ENCODE measurements around the gene ABCC2. TPM values are rescaled to one million over a fixed set of nuclear protein-coding genes. Genes with fewer than 3 reads are reported as not detected.

Gene ABCC2
- total RNA-seq, 4 donors from 2014 or later = 0.32 to 2.9 (median 0.42) TPM

- Histone ChIP-seq H3K9me3 (no peaks in the 10 kb centered on the region), H3K4me1 (no peaks in the 10 kb centered on the region), H3K36me3 (peaks cover 0 to 9% (median 0%) of the 10 kb centered on the region in 4 donors), H3K27ac (replicated peaks in 1 of 4) (no peak overlapping the region), H3K27me3 (no peaks in the 10 kb centered on the region), H3K4me3 (no peak overlapping the region)
- intact Hi-C loops (cut with DNase I) = no loop called here
- TF ChIP-seq POLR2A (IDR thresholded peaks at IDR 0.05; ENCODE audit: low read depth) = no peak
- no peak for TF ChIP-seq POLR2AphosphoS5 (IDR thresholded peaks at IDR 0.05)
- no peak for TF ChIP-seq EP300 (IDR thresholded peaks at IDR 0.05)
- TF ChIP-seq CTCF (IDR thresholded peaks at IDR 0.05) = no peak
- DNase-seq (ENCODE audit: extremely low spot score) = no peak
- 92% methylated on average over 4 of the region's 4 CpGs for WGBS
These were observed 15.6 kb downstream of the ABCC2 start for GRCh38 chr10:99798031-99798430.

GRCh38 chr10:99798920-99799319, 16.5 kb downstream of the ABCC2 start:
- intact Hi-C loops (cut with DNase I) = no loop called here
- H3K4me1 ChIP-seq = no peaks in the 10 kb centered on the region
- TF ChIP-seq EP300 (IDR thresholded peaks at IDR 0.05) = no peak
- TF ChIP-seq CTCF (IDR thresholded peaks at IDR 0.05) = no peak
- TF ChIP-seq POLR2A (IDR thresholded peaks at IDR 0.05; ENCODE audit: low read depth) = no peak
- TF ChIP-seq POLR2AphosphoS5 (IDR thresholded peaks at IDR 0.05) = no peak
- peaks cover 0 to 9% (median 0%) of the 10 kb centered on the region in 4 donors for H3K36me3 ChIP-seq
- no peaks in the 10 kb centered on the region for H3K27me3 ChIP-seq
- no peaks in the 10 kb centered on the region for H3K9me3 ChIP-seq
- no peak for DNase-seq (ENCODE audit: extremely low spot score)
- no peak overlapping the region for H3K4me3 ChIP-seq
- 95% methylated on average over 3 of the region's 3 CpGs for WGBS
- H3K27ac ChIP-seq (replicated peaks in 1 of 4) = no peak overlapping the region

GRCh38 chr10:99799613-99800012, 17.2 kb downstream of the ABCC2 start:
- H3K9me3 ChIP-seq = no peaks in the 10 kb centered on the region
- H3K4me3 ChIP-seq = no peak overlapping the region
- peaks cover 0 to 9% (median 0%) of the 10 kb centered on the region in 4 donors for H3K36me3 ChIP-seq
- TF ChIP-seq POLR2A (IDR thresholded peaks at IDR 0.05; ENCODE audit: low read depth) (no peak), EP300 (IDR thresholded peaks at IDR 0.05) (no peak), CTCF (IDR thresholded peaks at IDR 0.05) (no peak), POLR2AphosphoS5 (IDR thresholded peaks at IDR 0.05) (no peak)
- intact Hi-C loops (cut with DNase I) = no loop called here
- no peak for DNase-seq (ENCODE audit: extremely low spot score)
- 84% methylated on average over 4 of the region's 4 CpGs for WGBS
- H3K27me3 ChIP-seq = no peaks in the 10 kb centered on the region
- H3K27ac ChIP-seq (replicated peaks in 1 of 4) = no peak overlapping the region
- H3K4me1 ChIP-seq = no peaks in the 10 kb centered on the region

GRCh38 chr10:99804471-99804870, 22.0 kb downstream of the ABCC2 start:
- H3K4me3 ChIP-seq = no peak overlapping the region
- no peaks in the 10 kb centered on the region for H3K27me3 ChIP-seq
- 85% methylated on average over 3 of the region's 3 CpGs for WGBS
- no peak overlapping the region for H3K27ac ChIP-seq (replicated peaks in 1 of 4)
- no peak for DNase-seq (ENCODE audit: extremely low spot score)
- no peaks in the 10 kb centered on the region for H3K9me3 ChIP-seq
- TF ChIP-seq EP300 (IDR thresholded peaks at IDR 0.05) = no peak
- no peak for TF ChIP-seq POLR2A (IDR thresholded peaks at IDR 0.05; ENCODE audit: low read depth)
- peaks cover 0 to 4% (median 2%) of the 10 kb centered on the region in 4 donors for H3K4me1 ChIP-seq
- intact Hi-C loops (cut with DNase I) = no loop called here
- no peaks in the 10 kb centered on the region for H3K36me3 ChIP-seq

- Histone ChIP-seq H3K27ac (replicated peaks in 1 of 4) (no peak overlapping the region), H3K36me3 (no peaks in the 10 kb centered on the region), H3K9me3 (no peaks in the 10 kb centered on the region), H3K4me1 (peaks cover 0 to 10% (median 4%) of the 10 kb centered on the region in 4 donors), H3K27me3 (no peaks in the 10 kb centered on the region), H3K4me3 (no peak overlapping the region)
- no peak for TF ChIP-seq POLR2AphosphoS5 (IDR thresholded peaks at IDR 0.05)
- TF ChIP-seq POLR2A (IDR thresholded peaks at IDR 0.05; ENCODE audit: low read depth) = no peak
- TF ChIP-seq CTCF (IDR thresholded peaks at IDR 0.05) = no peak
- TF ChIP-seq EP300 (IDR thresholded peaks at IDR 0.05) = no peak
- intact Hi-C loops (cut with DNase I) = no loop called here
- WGBS = 88% methylated on average over 5 of the region's 5 CpGs
- no peak for DNase-seq (ENCODE audit: extremely low spot score)
These were observed 22.8 kb downstream of the ABCC2 start for GRCh38 chr10:99805190-99805589.
